GM18499 (cell line): ENCODE measurements around the gene REXO1.

Source experiments
- ATAC-seq: cut with Tn5 transposase; IDR thresholded peaks from one replicate; pipeline ENCODE4 v1.9.1; 2021; ENCODE audit warnings: moderate number of reproducible peaks; ENCODE audit not compliant: insufficient read depth, unreplicated experiment

REXO1 gene

GRCh38 chr19:1862424-1863327, 14.4 kb upstream of the REXO1 start:
- ATAC-seq, result no peak

- no peak for ATAC-seq
These were observed 13.8 kb upstream of the REXO1 start for GRCh38 chr19:1862068-1862423.

DNA sequence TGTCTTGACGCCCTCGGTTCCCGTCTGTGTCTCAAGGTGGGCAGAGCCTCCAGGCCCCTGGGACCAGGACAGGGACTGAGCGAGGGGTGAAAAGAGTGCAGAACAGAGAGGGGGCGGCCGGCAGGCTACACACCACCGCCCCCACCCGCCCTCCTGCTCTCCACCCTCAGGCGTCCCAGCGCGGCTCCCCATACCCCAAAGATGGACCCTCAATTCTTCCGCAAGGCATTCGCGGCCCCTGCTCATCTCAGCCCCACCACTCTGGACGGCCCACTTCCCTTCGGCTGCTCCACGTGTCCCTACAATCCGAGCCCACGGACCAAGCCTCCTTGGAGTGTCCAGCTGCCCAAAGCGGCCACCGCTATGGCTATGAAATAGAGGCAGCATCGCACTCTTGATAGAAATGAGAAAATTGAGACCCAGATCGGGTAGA, 13.3 kb upstream of the REXO1 start:
- ATAC-seq, result no peak

DNA sequence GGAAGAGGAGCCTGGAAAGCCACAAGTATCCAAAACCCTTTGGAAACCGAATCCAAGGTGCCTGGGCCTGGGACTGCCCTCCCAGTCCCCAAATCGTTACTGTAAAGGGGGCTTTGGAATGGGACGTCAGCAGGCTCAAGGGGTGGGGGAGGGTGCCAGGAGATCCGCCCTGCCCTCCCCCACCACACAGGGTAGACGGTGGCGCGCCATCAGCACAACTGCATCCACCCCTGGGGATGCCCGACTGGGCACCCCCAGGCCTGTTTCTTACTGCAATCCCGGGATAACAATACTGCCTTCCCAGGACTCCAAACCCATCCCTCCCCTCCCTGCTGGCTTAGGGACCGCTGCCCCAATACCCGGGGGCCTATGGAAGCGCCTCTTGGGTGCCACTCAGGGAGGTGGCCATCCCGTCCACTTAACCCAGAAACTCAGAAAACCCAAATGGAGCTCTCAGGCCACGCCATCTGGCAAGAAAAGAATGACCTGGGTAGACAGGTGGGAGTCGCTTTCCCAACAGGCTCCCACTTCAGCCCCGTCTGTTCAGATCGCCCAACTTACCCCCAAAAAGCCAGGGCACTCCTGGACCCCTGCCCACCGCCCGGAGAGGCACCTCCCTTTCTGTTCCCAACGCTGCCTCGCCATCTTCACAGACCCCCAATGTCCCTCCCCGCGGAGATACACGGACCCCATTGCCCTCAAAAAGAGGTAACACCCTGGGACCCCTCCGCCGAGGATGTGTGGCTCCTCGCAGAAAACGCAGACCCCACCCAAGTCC, 12.7 kb upstream of the REXO1 start:
- no peak for ATAC-seq

DNA sequence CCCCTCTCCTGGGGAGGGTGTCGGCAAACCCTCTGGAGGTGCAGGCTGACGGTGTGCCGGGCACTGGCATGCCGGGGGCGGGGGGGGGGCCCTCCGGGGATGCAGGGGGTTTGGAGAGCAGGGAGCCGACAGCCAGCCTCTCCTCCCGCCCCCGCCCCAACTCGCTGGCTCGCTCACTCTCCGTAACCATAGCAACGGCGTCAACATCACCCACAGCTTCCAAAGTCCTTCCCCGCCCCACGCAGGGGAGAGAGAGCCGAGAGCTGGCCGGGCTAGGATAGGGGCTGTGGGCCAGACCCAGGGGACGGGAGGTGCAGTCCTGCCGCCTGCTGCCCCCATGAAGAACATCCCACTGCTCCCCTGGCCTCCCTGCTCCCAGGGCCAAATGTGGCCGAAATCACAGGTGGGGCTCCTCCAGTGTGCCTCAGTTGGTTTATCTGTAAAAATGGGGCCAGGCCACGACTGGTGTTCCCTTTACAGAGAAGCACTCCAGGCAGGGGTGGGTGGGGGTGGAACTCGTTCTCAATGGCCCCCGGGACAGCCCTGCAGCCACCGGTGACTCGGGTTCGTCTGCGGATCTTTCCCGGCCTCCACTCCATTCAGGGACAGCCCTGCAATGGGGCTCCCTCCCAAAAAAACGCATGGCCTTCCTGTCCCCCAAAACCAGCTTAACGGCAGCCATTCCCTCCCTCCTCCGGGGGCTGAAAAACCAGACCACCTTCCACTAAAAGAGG, 11.9 kb upstream of the REXO1 start:
- ATAC-seq, result no peak

GRCh38 chr19:1859331-1859781, 11.1 kb upstream of the REXO1 start:
- ATAC-seq, result no peak

- no peak for ATAC-seq
These were observed 10.3 kb upstream of the REXO1 start for GRCh38 chr19:1858412-1859081.

- no peak for ATAC-seq
These were observed 9.5 kb upstream of the REXO1 start for GRCh38 chr19:1857648-1858326.

GRCh38 chr19:1856698-1857603, 8.7 kb upstream of the REXO1 start:
- ATAC-seq, result no peak

- ATAC-seq, result no peak
These were observed 8.0 kb upstream of the REXO1 start for GRCh38 chr19:1856345-1856697.

GRCh38 chr19:1855828-1856255, 7.6 kb upstream of the REXO1 start:
- no peak for ATAC-seq

DNA sequence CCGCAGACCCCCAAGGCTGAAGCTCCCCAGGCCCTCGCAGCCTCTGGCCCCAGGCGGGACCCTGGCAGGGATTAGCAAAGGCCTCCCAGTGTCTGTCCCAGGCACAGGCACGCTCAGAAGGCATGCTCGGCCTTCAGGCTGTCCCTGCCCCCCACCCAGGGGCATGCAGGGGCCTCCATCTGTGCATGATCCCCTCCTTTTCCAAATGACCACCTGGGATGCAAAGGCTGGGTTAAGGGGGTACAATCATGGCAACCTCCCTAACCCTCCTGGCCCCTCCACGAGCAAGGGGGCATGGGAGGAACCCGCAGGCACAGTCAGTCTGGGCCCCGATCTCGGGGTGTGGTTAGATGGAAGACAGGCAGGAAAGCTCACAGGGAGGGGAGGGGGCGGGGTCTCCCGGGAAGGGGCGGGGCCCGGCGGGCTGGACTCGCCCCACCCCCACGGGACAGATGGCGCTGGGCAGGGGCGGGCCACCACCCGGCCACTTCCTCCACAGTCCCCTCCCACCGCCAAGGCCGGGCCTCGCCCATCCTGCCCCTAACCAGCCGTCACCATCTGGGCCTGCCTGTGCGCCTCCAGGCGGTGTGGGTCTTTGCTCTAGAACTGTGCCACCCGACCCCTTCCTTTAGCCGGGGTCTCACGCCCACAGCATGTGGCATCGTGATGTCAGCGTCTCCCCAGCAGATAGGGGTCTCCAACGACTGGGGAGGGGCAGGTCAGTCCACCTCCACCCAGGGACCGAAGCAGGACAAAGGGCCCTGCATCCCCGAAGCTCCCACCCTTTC, 7.0 kb upstream of the REXO1 start:
- no peak for ATAC-seq

GRCh38 chr19:1854542-1855039, 6.3 kb upstream of the REXO1 start:
- no peak for ATAC-seq

GRCh38 chr19:1854039-1854541, 5.8 kb upstream of the REXO1 start:
- no peak for ATAC-seq

GRCh38 chr19:1853295-1854038, 5.2 kb upstream of the REXO1 start:
- no peak for ATAC-seq

- ATAC-seq, result no peak
These were observed 4.4 kb upstream of the REXO1 start for GRCh38 chr19:1852581-1853128.
